Ishikawa (cell line): ENCODE measurements around the gene ARHGEF28.

Experiments used
- CEBPB ChIP-seq: IDR thresholded peaks from 2 replicates; pipeline ENCODE4 v1.6.1; 2012
- CREB1 ChIP-seq: IDR thresholded peaks from 2 replicates; pipeline ENCODE4 v1.6.1; 2012; ENCODE audit warnings: low read depth
- EGR1 ChIP-seq: IDR thresholded peaks from 2 replicates; pipeline ENCODE4 v1.6.1; 2012
- EP300 ChIP-seq: IDR thresholded peaks from 2 replicates; pipeline ENCODE4 v1.6.1; 2012; ENCODE audit warnings: borderline replicate concordance
- FOXM1 ChIP-seq: IDR thresholded peaks from 2 replicates; pipeline ENCODE4 v1.6.1; 2012; ENCODE audit warnings: low read depth, borderline replicate concordance
- MAX ChIP-seq: IDR thresholded peaks from 2 replicates; pipeline ENCODE4 v1.6.1; 2012
- NFIC ChIP-seq: IDR thresholded peaks from 2 replicates; pipeline ENCODE4 v1.6.1; 2012
- RAD21 ChIP-seq: IDR thresholded peaks from 2 replicates; pipeline ENCODE4 v1.6.1; 2012; ENCODE audit warnings: low read depth
- REST ChIP-seq: IDR thresholded peaks from 2 replicates; pipeline ENCODE4 v1.6.1; 2012; ENCODE audit warnings: low read depth, mild to moderate bottlenecking
- TAF1 ChIP-seq: IDR thresholded peaks from 2 replicates; pipeline ENCODE4 v1.6.1; 2012; ENCODE audit warnings: low read depth, mild to moderate bottlenecking
- TCF12 ChIP-seq: IDR thresholded peaks from 2 replicates; pipeline ENCODE4 v1.6.1; 2012; ENCODE audit warnings: low read depth
- TEAD4 ChIP-seq: IDR thresholded peaks from 2 replicates; pipeline ENCODE4 v1.6.1; 2012
- USF1 ChIP-seq: IDR thresholded peaks from 2 replicates; pipeline ENCODE4 v1.6.1; 2012
- YY1 ChIP-seq: IDR thresholded peaks from 2 replicates; pipeline ENCODE4 v1.6.1; 2012; ENCODE audit warnings: low read depth
- ZBTB7A ChIP-seq: IDR thresholded peaks from 2 replicates; pipeline ENCODE4 v1.6.1; 2012; ENCODE audit warnings: low read depth

The ARHGEF28 gene

GRCh38 chr5:73631500-73631899 is 5.5 kb downstream of the ARHGEF28 start:
- TF ChIP-seq TAF1 (no peak), TCF12 (no peak), EP300 (no peak), MAX (no peak), CREB1 (no peak), EGR1 (no peak), REST (no peak), FOXM1 (no peak), YY1 (no peak), NFIC (no peak), CEBPB (no peak), TEAD4 (no peak), RAD21 (no peak)

GRCh38 chr5:73633060-73633459 is 7.1 kb downstream of the ARHGEF28 start:
- TF ChIP-seq REST (no peak), YY1 (no peak), FOXM1 (no peak), TAF1 (no peak), NFIC (no peak), MAX (no peak)

GRCh38 chr5:73636408-73636807 is 10.4 kb downstream of the ARHGEF28 start:
- TF ChIP-seq TAF1 (no peak), REST (no peak), EP300 (no peak), ZBTB7A (no peak), MAX (no peak), CREB1 (no peak)

GRCh38 chr5:73637565-73637964 is 11.6 kb downstream of the ARHGEF28 start:
- TF ChIP-seq TCF12 = no peak
- no peak for TF ChIP-seq EGR1
- TF ChIP-seq TAF1 = no peak
- TF ChIP-seq NFIC = no peak
- no peak for TF ChIP-seq USF1

- TF ChIP-seq USF1 (no peak), YY1 (no peak), TAF1 (no peak), TEAD4 (peak; percentile 75), TCF12 (peak; percentile 31; the same call in 1 of the 2 replicates), RAD21 (0 out of 2 replicates have a peak, but pooled peaks have one; percentile 7), MAX (peak; percentile 16; the same call in 1 of the 2 replicates), CEBPB (0 out of 2 replicates have a peak, but pooled peaks have one; percentile 28), FOXM1 (peak; percentile 50; the same call in 1 of the 2 replicates), CREB1 (no peak), ZBTB7A (no peak), EP300 (peak; percentile 55; the same call in 1 of the 2 replicates), NFIC (no peak), REST (no peak), EGR1 (no peak)
Observed at GRCh38 chr5:73638344-73639095, 12.5 kb downstream of the ARHGEF28 start.
